Epidermal melanocyte (primary cell): ENCODE results near the gene RFX4.

Source experiments
- DNase-seq: peaks from one replicate; pipeline ENCODE4 v3.0.0; 2011; ENCODE audit warnings: low spot score; ENCODE audit not compliant: insufficient read length

RFX4 gene

GRCh38 chr12:106645465-106646330 is 62.9 kb downstream of the RFX4 start:
- no peak for DNase-seq

GRCh38 chr12:106646472-106646871 is 63.7 kb downstream of the RFX4 start:
- no peak for DNase-seq

DNA sequence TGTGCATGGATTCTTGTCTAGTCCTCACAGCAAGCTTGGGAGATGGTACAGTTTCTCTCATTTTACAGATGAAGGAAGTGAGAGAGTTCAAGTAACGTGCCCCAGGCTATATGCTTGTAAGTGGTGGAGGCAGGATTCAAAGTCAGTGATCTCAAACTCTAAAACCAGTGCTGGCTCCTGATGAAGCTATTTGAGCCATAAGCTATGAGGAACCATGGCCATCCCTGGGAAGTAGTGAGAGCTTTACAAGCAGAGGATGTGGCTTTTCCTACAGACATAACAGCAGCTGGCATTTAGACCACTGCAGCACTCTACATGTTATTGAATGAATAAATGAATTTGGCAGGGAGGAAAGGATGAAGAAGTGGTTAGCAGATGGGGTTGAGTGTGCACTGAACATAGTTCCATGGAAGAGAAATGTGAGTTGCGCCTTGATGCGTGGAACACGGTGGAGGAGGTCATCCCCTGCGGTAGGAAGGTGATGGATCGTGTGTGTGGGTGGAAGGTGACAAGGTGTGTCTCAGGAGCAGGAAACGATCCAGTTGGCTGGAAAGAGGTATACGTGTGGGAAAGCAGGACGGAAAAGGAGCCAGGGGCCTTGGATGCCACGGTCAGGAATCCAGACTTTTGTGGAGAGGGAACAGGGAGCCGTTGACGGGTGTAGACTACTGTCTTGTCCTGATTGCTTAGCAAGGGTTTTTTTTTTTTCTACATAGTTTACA is 65.2 kb downstream of the RFX4 start:
- DNase-seq: no peak

- DNase-seq: no peak
Observed at GRCh38 chr12:106648736-106649135, 65.9 kb downstream of the RFX4 start.

DNA sequence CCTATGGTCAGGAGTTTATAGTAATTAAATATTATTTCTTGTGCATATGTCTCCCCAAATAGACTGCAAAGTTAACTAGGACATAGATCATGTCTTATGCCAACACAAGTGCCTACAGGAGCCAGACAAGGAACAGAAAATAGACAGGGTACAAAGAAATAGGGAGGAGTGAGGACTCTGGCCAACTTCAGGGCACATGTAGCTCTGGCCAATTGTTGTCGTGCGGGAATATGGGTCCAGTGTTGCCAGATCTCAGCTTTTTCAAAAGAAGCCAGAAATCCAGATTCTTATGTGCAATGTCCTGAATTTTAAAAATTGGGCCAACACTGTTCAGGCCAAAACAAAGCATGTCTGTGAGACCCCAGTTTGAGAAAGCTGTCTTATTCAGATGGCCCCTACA is 68.7 kb downstream of the RFX4 start:
- DNase-seq: no peak

DNA sequence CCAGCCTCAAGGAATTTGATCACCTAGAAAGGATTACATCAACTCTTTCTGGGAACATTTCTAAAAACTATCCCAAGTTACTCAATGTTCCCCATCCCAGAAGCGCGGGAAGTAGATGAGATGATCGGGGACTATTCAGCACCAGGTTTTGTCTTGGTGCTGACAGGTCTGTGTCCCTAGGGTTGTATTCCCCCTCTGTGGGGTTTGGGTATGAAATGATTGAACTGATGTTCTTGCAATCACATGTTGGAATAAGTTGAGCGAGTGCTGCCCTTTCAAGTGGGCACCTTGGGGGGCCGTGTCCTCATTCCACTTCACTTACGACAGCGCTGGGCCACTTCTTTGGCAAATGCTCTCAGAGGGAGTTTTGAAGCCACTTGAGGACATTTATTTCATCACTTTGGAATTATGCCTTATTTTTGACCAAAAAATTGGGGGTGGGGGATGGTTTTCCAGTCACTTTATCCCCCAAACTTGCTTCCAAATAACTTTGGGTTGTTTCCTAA is 69.8 kb downstream of the RFX4 start:
- DNase-seq: no peak

- no peak for DNase-seq
Observed at GRCh38 chr12:106655577-106655976, 72.8 kb downstream of the RFX4 start.

- no peak for DNase-seq
Observed at GRCh38 chr12:106657488-106657887, 74.7 kb downstream of the RFX4 start.

GRCh38 chr12:106663385-106663784 is 80.6 kb downstream of the RFX4 start:
- DNase-seq: no peak

- DNase-seq: no peak
Observed at GRCh38 chr12:106669216-106669615, 86.4 kb downstream of the RFX4 start.

DNA sequence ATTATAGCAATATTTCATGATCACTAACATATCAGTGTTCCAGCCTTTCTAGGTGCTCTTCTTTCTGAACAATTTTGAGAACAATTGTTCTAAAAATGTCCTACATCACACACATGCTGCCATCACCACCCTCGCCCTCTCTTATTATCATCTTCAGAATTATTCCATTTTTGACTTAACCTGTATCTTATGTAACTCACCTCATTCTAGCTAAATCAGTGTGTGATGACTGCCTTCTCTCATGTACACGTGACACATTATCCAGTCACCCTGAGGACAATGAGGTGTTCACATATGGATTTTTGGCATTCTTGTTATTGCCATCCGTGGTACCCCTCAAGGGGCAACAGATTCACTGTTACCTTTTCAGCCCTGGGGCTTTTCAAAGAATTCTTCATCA is 87.3 kb downstream of the RFX4 start:
- DNase-seq: no peak

DNA sequence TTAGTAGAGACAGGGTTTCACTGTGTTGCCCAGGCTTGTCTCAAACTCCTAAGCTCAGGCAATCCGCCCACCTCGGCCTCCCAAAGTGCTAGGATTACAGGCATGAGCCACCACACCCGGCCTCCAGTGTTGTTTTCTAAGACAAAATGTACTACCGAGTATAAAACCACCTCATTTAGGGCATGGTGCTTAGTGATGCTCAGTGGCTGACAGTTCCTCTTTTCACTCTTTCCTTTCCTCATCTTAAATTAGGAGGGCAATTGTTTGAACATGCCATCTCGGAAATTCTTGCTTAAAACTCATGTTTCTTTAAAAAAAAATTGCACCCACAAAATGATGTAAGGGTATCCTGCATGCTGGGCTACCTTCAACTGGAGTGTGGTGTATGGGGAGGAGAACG is 89.0 kb downstream of the RFX4 start:
- DNase-seq: no peak

GRCh38 chr12:106672314-106673025 is 89.7 kb downstream of the RFX4 start:
- no peak for DNase-seq

GRCh38 chr12:106673141-106673540 is 90.3 kb downstream of the RFX4 start:
- DNase-seq: no peak

DNA sequence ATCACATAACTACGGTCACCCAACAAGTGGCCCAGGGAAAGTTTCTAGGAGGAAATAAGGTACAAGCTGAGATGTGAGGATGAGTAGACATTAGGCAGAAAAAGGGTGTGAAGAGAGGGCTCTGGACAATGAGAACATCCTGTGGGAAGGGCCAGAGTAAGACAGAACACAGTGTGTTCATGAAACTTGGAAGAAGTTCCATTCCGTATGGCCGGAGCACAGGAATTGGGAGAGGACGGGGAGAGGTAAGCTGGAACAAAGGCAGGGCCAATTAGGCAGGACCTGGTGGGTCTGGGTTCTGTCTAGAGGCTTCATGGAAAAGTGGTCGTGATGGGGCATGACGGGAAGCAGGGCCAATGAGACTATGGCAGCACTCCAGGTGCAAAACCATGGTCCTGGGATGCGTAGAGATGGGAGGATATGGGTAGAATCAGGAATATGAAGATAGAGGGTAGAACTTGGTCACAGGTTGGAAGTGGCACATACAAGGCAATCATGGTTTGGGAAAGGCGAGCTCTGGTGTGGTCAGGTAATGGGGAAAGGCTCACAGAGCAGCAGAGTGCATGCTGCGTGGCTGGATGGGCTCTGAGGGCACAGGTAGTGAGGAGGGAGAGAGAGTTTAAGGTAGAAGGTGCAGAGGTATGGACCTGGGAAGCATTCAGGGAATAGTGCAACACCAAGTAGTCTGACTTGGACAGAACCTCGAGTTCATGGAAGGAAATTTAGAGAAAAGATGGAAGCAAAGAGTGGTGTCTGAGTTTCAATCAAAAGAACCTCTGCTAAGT is 93.0 kb downstream of the RFX4 start:
- DNase-seq: no peak

DNA sequence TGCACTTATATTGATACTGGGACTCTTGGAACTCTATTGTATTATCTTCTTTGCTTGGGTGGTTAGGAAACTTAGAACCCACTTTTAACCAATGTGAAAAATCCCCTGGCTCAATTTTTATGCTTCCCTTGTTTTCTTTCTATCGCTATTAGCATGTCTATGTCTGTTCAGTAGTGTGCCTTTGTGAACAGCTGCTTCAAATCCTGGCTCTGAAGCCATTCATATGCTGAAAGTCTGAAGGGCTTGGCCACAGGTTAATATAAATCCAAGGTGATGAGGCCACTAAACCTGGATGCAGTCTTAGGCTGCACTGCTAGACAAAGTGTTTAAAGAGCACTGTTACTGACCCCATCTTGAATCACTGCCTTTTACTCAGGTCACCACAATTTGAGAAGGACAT is 96.8 kb downstream of the RFX4 start:
- no peak for DNase-seq

DNA sequence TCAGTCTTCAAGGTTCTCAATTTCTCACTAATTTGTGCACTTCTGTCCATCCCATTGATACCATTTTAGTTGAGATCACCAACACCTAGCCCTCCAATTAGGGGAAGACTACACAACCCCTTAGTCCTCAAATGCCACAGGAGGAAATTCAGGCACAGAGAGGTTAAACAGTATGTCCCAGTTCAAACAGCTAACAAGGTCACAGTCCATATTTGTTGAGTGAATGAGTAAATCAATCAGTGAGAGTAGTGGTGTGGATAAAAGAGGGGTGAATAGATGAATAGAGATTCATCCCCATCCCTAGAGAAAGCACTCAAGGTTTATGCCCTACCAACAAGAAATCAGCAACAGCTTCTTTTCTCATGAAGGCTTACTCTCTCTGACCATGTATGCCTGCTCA is 97.5 kb downstream of the RFX4 start:
- DNase-seq: no peak

DNA sequence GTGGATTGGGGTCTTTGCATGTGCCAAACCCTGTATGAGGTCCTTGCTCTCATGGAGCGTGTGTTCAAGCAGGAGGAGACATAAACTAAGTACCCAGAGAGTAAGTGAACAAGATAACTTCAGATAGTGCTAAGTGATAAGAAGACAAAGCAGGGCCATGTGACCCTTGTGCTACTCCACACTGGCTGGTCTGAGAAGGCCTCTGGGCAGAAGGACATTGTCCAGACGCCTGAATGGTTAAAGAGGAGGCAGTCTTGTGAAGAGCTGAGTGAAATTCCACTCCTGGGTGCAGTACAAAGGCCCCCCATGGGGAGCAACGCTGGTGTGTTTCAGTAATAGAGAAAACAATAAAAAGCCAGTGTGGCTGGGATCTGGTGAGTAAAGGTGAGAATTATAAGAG is 98.4 kb downstream of the RFX4 start:
- no peak for DNase-seq

DNA sequence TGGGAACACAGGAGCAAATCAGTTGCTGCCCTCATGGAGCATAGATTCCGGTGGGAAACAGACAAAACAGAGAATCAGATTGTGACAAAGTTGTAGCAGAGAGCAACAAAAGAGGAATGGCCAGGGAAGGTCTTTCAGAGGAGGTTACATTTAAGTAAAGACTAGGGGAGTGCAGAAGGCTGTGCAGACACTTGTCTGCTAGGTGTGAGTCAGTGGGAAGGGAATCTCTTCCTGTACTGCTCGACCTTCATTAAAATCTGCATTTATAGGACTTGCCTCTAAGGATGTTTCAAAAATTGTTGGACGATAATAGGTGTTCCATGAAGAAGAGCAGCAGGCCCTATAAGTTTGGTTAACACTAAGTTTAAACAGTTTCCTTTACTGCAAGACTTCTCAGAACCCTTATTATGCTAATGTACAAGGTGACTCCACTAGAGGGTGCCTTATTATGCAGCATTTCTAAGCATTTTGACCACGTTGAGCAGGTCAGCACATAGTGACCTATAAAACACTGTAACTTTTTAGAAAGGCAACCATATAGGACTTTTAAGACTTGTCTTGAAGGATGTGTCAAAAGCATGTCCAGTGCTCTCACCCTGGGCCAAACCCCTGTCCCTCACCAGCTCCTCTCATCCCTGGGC is 99.9 kb downstream of the RFX4 start:
- DNase-seq: no peak

- DNase-seq: no peak
Observed at GRCh38 chr12:106684497-106684896, 101.7 kb downstream of the RFX4 start.

DNA sequence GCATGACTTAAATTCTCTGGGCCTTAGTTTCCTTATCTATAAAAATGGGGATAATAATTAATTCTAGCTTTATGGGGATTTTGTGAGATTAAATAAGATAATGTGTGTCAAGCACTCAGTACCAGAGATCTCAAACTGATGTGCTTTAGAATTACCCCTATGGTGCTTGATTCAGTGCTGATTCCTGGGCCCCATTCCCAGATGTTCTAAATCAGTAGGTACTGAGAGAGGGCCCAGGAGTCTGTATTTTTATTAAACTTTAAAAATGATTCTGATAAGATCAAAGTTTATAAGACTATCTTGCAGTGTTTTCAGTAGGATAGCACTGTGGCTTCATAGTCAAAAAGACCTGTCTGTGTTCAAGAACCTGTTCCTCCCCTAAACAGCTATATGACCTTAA is 102.6 kb downstream of the RFX4 start:
- DNase-seq: no peak
